T-helper 1 cell treated with Interleukin-12 subunit alpha and Interleukin-12 subunit beta and Interleukin-4 antibody, amounts not matched to agents 30 μg/mL and 1 μg/mL, for 36 hours (primary cell): ENCODE measurements around the gene PYGB.
"Not testable (repeated sequence)": the region's sequence is repeated elsewhere in the genome, so short reads cannot be mapped to it uniquely, and the experiment has no call there.

Source experiments
- H3K27ac Mint-ChIP-seq: one replicate; pipeline ENCODE4 v1.8.0; 2021; ENCODE audit warnings: mild to moderate bottlenecking, mixed read lengths
- H3K27me3 Mint-ChIP-seq: one replicate; pipeline ENCODE4 v1.8.0; 2021; ENCODE audit warnings: low read depth, mixed read lengths
- H3K36me3 Mint-ChIP-seq: one replicate; pipeline ENCODE4 v1.8.0; 2021; ENCODE audit warnings: low read depth, mixed read lengths
- H3K4me1 Mint-ChIP-seq: one replicate; pipeline ENCODE4 v1.8.0; 2021; ENCODE audit warnings: low read depth, mixed read lengths
- H3K4me3 Mint-ChIP-seq: one replicate; pipeline ENCODE4 v1.8.0; 2021; ENCODE audit warnings: mild to moderate bottlenecking, moderate library complexity, mixed read lengths
- H3K9me3 Mint-ChIP-seq: one replicate; pipeline ENCODE4 v1.8.0; 2021; ENCODE audit warnings: mixed read lengths

PYGB gene

DNA sequence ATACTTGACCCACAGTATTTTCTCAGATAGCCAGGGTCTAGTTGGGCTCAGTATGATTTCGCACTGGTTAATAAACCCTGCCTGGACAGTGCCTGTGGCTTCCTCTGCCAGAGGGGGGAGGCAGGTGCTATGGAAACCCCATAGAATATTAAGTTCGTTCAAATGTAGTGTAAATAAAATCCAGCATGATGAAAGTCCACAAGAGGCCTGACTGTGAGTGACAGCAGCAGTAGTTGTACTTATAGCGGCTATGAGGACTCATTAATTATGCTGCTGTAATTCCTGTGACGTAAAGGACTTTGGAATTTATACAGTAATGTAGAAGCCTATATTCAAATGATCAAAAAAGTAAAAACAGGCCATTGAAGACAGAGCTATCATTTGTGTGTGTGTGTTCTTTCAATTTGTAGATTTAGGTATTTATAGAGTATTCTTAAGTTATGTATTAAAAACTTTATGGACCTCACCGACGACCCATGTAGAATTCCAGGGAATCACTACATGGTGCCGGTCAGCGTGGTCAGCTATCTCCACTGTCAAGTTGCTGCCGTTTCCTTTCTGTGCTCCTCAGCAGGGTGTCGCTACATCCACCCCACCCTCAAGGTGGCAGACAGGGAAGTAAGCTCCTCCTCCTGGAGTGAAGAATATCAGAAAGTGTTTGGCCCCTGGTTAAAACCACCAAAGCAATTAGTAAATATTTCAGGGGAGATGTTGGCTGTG lies 10.0 kb downstream of the PYGB start:
- no peaks in the 10 kb centered on the region for H3K9me3 Mint-ChIP-seq
- H3K36me3 Mint-ChIP-seq = peaks cover 21% of the 10 kb centered on the region
- H3K27me3 Mint-ChIP-seq = no peaks in the 10 kb centered on the region
- H3K4me1 Mint-ChIP-seq = peaks cover 12% of the 10 kb centered on the region
- H3K4me3 Mint-ChIP-seq = no peak overlapping the region
- no peak overlapping the region for H3K27ac Mint-ChIP-seq

DNA sequence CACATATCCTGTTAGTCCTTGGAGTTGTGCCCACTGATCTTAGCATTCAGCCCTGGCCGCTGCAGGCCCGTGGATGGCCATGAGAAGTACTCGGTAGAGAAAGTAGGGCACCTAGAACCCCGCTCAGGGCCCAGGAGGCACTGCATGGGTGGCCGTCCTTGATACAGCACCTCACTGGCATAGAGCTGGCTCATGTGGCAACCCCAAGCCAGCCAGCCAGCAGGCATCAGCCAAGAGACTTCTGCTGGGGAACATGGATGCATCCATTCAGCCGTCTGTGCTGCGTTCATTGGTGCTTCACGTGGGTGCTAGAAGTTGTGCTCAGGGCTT lies 10.6 kb downstream of the PYGB start:
- Mint-ChIP-seq H3K36me3 (peaks cover 26% of the 10 kb centered on the region), H3K9me3 (no peaks in the 10 kb centered on the region), H3K27me3 (no peaks in the 10 kb centered on the region), H3K4me3 (no peak overlapping the region), H3K4me1 (peaks cover 12% of the 10 kb centered on the region), H3K27ac (no peak overlapping the region)

DNA sequence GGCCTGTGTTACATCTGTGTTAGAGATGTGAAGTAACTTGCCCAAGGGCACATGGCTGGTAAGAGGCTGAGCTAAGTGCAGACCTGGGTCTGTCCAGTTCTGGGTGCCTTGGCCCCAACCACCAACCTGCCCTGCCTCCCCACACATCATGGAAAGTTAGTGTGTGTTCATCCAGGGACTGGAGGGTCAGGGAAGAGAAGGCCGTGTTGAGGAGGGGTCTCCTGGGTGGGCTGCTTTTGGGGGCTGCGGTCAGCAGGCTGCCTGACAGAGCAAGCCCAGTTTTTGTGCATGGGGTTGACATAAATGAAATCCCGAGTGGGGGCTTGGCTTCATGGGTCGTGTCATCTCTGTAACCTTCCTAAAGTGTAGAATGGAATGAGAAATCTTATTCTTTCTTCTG lies 10.9 kb downstream of the PYGB start:
- no peak overlapping the region for H3K27ac Mint-ChIP-seq
- H3K4me3 Mint-ChIP-seq = no peak overlapping the region

DNA sequence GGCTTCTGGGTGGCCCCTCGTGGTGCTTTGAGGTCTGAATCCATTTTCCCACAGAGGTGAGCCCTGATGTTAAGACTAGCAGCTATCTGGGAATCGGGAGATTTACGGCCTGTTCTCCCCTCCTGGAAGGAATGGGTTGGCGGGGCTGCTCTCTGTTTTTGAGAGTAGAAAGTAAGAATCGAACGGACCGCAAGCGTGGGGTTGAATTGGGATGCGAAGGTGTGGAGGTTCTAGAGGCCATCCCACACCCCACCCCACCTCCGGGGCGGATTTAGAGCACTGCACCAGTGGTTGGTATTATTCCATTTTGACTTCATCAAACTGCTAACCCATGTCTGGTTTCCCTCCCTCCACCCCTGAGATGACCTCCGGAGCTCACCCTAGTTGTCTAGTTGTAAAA lies 11.5 kb downstream of the PYGB start:
- Mint-ChIP-seq H3K9me3 (no peaks in the 10 kb centered on the region), H3K27me3 (no peaks in the 10 kb centered on the region), H3K4me1 (peaks cover 12% of the 10 kb centered on the region), H3K36me3 (peaks cover 29% of the 10 kb centered on the region), H3K4me3 (no peak overlapping the region), H3K27ac (no peak overlapping the region)

More for the DNA sequence above, 10.9 kb downstream of the PYGB start:
- Mint-ChIP-seq H3K36me3 (peaks cover 27% of the 10 kb centered on the region), H3K9me3 (no peaks in the 10 kb centered on the region), H3K4me1 (peaks cover 12% of the 10 kb centered on the region), H3K27me3 (no peaks in the 10 kb centered on the region)

DNA sequence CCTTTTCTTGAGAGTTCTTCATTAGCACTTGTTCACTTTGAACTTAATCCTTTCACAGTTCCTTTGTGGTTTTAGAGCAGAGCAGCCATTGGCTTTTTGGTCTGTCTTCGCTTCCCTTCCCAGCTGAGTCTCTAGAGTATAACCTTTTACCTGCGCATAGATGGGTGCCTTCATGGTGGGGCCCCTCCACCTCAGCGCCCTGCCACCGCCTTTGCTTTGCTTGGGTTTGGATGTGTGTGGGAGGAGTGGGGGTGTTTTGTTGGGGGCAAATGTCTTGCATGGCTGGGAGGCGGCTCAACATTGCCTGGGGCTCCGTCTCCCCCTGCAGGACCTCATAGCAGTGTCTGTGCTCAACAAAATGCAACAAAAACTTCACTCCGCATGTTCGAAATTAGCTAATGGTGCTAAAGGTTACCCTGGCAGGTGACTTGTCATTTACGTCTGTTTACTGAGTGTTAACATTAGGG lies 11.9 kb downstream of the PYGB start:
- Mint-ChIP-seq H3K4me1 (peaks cover 12% of the 10 kb centered on the region), H3K27ac (no peak overlapping the region), H3K36me3 (peaks cover 29% of the 10 kb centered on the region), H3K27me3 (no peaks in the 10 kb centered on the region), H3K9me3 (no peaks in the 10 kb centered on the region), H3K4me3 (no peak overlapping the region)

DNA sequence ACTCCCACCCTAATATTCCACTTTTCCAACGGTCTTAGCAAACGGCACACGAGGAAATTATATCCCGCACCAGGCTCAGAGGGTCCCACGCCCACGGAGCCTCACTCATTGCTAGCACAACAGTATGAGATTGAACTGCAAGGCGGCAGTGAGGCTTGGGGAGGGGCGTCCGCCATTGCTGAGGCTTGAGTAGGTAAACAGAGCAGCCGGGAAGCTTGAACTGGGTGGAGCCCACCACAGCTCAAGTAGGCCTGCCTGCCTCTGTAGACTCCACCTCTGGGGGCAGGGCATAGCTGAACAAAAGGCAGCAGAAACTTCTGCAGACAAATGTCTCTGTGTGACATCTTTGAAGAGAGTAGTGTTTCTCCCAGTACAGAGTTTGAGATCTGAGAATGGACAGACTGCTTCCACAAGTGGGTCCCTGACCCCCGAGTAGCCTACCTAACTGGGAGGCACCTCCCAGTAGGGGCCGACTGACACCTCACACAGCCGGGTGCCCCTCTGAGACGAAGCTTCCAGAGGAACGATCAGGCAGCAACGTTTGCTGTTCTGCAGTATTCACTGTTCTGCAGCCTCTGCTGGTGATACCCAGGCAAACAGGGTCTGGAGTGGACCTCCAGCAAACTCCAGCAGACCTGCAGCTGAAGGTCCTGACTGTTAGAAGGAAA lies 13.0 kb downstream of the PYGB start:
- H3K4me3 Mint-ChIP-seq, H3K9me3 Mint-ChIP-seq, H3K27me3 Mint-ChIP-seq, H3K27ac Mint-ChIP-seq: not testable (repeated sequence)
- Mint-ChIP-seq H3K4me1 (peaks cover 12% of the 10 kb centered on the region), H3K36me3 (peaks cover 29% of the 10 kb centered on the region)

DNA sequence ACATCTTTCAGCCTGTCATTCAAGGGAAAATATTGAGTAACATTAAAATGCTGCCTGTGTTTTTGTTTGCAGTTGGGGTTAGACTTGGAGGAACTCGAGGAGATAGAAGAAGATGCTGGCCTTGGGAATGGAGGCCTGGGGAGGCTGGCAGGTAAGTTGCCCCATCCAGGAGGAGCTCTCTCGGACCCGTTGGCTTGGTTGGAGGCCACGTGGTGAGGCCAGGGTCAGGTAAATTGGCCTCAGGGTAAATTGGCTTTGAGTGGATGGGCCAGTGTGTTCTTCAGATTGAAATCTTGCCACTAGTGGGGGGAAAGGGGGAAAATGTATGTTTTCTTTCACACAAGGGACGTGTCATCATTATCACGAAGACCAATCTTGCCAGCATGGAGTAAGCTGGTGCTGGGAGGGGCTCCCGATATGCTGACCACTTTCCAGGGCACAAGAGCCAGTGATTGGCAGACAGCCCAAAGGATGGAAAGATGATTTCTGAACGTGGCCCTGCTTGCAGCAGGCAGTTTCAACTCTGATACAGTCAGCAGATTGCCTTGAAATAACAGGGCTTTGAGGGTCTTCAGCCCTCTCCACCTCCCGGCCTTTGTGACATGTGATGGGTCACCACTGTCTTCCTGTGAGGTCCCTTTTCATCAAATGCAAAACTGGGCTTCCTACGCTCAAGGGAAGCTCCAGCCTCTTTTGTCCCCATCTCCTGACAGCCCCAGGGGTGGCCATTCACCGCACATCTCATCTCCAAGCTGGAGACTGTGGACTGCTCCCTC lies 21.4 kb downstream of the PYGB start:
- H3K36me3 Mint-ChIP-seq = peaks cover 4% of the 10 kb centered on the region
- no peaks in the 10 kb centered on the region for H3K9me3 Mint-ChIP-seq
- H3K27ac Mint-ChIP-seq = no peak overlapping the region
- H3K4me3 Mint-ChIP-seq = no peak overlapping the region
- peaks cover 4% of the 10 kb centered on the region for H3K4me1 Mint-ChIP-seq
- H3K27me3 Mint-ChIP-seq = no peaks in the 10 kb centered on the region

DNA sequence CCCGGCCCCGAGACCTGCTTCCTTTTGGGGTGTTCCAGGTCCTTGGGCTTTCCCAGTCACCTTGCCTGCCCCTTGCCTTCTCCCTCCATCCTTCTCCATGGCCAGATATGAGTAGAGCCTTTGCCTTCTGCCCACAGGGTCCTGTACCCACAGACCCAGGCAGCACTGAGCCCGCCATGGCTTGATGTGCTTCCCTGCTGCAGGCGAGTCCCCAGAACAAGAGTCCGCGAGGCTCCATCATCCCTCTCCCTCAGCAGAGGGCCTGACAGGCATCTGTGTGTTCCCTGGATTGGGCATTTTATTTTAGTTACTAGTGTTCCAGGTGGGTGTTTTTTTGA lies 21.9 kb downstream of the PYGB start:
- H3K9me3 Mint-ChIP-seq = no peaks in the 10 kb centered on the region
- H3K27ac Mint-ChIP-seq = no peak overlapping the region
- H3K27me3 Mint-ChIP-seq = no peaks in the 10 kb centered on the region
- peaks cover 4% of the 10 kb centered on the region for H3K36me3 Mint-ChIP-seq
- H3K4me3 Mint-ChIP-seq = no peak overlapping the region
- peaks cover 4% of the 10 kb centered on the region for H3K4me1 Mint-ChIP-seq

DNA sequence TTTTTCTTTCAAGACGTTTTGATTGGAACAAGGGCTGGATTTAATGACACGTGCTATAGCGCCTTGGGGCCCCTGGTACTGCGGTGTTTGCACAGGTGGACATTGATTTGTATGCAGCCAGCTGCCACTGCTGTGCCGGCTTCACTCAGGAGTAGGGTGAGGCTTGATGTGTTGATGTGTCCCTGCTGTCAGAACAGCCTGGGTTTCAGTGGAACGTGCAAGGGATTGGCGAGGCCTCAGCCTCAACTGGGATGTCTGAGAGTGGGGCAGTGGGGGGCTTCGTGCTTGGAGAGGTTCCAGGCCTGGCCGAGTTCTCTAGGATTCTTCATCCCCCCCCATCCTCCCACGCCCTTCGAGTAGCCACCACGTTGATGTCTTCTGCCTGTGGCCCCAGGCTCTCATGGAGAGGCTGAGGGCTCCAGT lies 23.0 kb downstream of the PYGB start:
- Mint-ChIP-seq H3K36me3 (peaks cover 4% of the 10 kb centered on the region), H3K9me3 (no peaks in the 10 kb centered on the region), H3K4me3 (no peak overlapping the region), H3K4me1 (peaks cover 4% of the 10 kb centered on the region), H3K27me3 (no peaks in the 10 kb centered on the region), H3K27ac (no peak overlapping the region)

DNA sequence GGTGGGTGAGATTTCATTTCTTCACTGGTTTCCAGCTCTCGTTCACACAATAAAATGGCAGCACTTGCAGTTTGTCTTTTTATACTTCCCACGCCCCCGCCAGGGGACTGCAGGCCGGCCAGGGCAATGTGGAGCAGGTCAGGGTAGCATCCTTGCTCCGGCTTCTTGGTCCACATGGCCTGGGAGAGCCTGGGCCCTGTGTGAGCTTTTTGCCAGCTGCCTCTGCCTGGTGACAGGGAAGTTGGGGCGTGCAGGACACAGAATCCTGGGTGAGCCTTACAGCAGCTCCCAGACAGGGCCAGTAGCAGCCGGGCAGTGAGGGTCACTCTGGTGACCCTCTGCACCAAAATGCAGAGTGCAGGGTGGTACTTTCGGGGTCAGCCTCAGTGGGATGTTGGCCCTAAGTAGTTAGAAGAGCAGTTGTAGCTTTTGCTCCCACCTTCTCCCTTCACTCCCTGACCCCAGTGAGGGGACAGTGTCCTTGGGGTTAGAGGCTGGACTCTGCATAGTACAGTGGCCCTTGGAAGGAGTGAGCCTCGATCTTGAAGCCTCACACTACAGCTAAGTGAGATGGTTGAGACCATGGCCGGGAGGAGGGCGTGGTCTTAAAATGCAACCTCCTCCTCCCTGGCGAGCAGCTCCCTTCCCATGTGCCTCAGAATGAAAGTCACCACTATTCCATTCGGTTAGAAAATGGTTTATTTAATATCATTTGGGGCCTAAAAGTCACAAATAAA lies 23.8 kb downstream of the PYGB start:
- Mint-ChIP-seq H3K27me3 (no peaks in the 10 kb centered on the region), H3K27ac (no peak overlapping the region), H3K36me3 (peaks cover 4% of the 10 kb centered on the region), H3K9me3 (no peaks in the 10 kb centered on the region), H3K4me3 (no peak overlapping the region), H3K4me1 (peaks cover 4% of the 10 kb centered on the region)

DNA sequence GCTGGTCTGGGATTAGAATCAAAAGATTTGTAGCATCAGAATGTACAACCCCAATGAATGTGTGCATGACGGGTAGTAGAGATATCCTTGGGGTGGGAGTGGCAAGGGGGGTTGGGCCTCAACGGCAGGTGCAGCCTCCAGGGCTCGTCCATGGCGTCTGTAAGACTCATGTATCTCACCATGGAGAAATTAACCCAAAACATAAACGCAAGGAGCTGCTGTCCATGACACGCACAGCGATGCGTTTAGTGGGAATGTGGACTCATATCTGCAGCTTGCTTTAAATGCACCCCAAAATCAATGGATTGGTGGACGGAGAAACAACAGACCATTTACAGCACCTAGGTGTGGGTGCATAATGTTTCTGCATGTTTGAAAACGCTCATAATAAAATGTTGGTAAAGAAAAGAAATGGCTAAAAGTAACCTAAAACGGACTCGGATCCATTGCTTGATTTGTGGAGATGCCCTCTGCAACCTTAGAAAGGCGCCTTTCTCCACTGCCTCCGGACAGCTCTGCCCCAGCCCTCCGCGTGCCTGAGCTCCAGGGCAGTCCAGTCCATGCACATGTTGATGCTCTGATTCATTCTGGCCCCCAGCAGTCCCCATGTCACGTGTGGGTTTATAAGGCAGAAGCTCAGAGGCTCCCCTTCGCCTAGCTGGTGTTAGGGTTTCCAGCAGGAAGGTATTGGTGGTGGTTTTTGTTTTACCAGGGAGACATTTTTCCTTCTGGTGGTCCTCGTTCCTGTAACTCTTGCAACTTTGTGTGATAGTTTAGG lies 24.5 kb downstream of the PYGB start:
- no peaks in the 10 kb centered on the region for H3K9me3 Mint-ChIP-seq

DNA sequence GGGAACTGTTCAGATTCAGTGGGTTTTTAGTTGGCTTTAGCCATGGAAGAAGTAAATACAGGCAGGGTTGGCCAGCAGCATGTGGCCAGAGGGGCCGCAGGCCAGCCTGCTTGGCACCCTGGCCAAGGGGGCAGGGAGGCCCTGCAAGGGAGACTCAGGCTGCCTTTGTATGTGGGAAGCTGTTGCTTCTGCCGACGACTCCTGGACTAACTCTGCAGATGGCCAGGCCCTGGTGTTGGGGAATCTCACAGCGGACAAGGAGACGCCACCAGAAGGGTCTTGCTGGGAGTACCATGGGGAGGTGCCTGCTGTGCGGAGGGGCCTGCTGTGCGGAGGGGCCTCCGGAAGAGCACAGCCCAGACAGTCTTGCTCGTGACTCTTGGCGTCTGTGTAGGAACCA lies 25.2 kb downstream of the PYGB start:
- Mint-ChIP-seq H3K27ac (no peak overlapping the region), H3K4me3 (no peak overlapping the region), H3K36me3 (peaks cover 6% of the 10 kb centered on the region), H3K9me3 (no peaks in the 10 kb centered on the region), H3K4me1 (no peaks in the 10 kb centered on the region), H3K27me3 (no peaks in the 10 kb centered on the region)

More for the DNA sequence above, 24.5 kb downstream of the PYGB start:
- Mint-ChIP-seq H3K27ac (no peak overlapping the region), H3K4me1 (no peaks in the 10 kb centered on the region), H3K27me3 (no peaks in the 10 kb centered on the region), H3K4me3 (no peak overlapping the region), H3K36me3 (peaks cover 4% of the 10 kb centered on the region)

DNA sequence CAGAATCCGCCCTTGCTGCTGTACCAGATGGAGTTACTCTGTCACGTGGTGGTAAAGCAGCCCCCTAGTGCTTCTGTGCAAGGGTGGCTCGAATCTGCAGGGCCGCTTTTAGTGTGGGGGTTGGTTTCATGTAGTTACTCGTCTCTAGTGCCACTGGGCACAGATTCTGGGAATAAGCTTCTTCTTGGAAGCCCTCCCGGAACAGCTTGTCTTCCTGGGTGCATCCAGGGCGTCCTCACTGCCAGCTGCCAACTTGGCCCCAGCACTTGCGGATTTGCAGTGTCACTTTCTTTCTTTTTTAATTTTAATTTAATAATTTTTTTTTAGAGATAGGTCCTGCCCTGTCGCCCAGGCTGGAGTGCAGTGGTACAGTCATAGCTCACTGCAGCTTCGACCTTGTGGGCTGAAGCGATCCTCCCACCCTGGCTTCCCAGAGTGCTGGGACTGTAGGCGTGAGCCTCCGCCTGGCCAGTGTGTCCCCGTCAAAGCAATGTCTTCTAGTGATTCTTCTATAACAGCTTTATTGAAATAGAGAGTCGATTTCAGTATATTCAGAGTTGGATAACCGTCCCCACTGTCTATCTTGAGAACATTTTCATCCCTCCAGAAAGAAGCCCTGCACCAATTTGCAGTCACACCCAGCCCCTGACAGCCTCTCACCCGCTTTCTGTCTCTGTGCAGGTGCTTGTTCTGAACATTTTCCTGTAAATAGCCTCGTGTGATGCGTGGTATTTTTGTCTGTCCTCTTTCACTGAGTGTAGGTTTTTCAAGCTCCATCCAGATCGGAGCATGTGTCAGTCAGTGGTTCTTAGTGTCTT lies 25.9 kb downstream of the PYGB start:
- no peak overlapping the region for H3K4me3 Mint-ChIP-seq
- H3K36me3 Mint-ChIP-seq = peaks cover 6% of the 10 kb centered on the region
- H3K9me3 Mint-ChIP-seq = no peaks in the 10 kb centered on the region
- no peak overlapping the region for H3K27ac Mint-ChIP-seq
- H3K4me1 Mint-ChIP-seq = no peaks in the 10 kb centered on the region
- H3K27me3 Mint-ChIP-seq = no peaks in the 10 kb centered on the region
